Spleen (tissue), 11 donors: ENCODE data around the gene NAALADL1. TPM values are rescaled to one million over a fixed set of nuclear protein-coding genes. Genes with fewer than 3 reads are reported as not detected.

Experiments used
- DNase-seq: peaks from one replicate; pipeline ENCODE4 v3.0.0-alpha.2; 2020
- H3K27ac ChIP-seq, 8 donors: fragments of 200-600 bp; sonication (generic) in 7 of 8; 1 replicate in 4 of 8; 2 replicates in 4 of 8; pipeline versions ENCODE4 v1.5.0 to v1.8.0; 2016 to 2021; ENCODE audit warnings: inconsistent platforms in 4 of 8, mild to moderate bottlenecking in 4 of 8, moderate library complexity in 1 of 8
- H3K27me3 ChIP-seq, 7 donors: fragments of 200-600 bp; sonication (generic) in 6 of 7; replicated peaks in 1 of 7; 1 replicate in 4 of 7; 2 replicates in 3 of 7; pipeline versions ENCODE4 v1.5.0 to v1.8.0; 2016 to 2021; ENCODE audit warnings: inconsistent platforms in 3 of 7, mild to moderate bottlenecking in 1 of 7
- H3K36me3 ChIP-seq, 6 donors: fragments of 200-600 bp; sonication (generic) in 5 of 6; 1 replicate in 4 of 6; 2 replicates in 2 of 6; pipeline versions ENCODE4 v1.5.0 to v1.8.0; 2016 to 2021; ENCODE audit warnings: inconsistent platforms in 2 of 6
- H3K4me1 ChIP-seq, 6 donors: fragments of 200-600 bp; sonication (generic) in 5 of 6; 1 replicate in 3 of 6; 2 replicates in 3 of 6; pipeline versions ENCODE4 v1.5.0 to v1.8.0; 2016 to 2021; ENCODE audit warnings: inconsistent platforms in 3 of 6
- H3K4me3 ChIP-seq, 8 donors: fragments of 200-600 bp; sonication (generic) in 7 of 8; 1 replicate in 4 of 8; 2 replicates in 4 of 8; pipeline versions ENCODE4 v1.5.0 to v1.8.0; 2016 to 2021; ENCODE audit warnings: inconsistent platforms in 4 of 8, mild to moderate bottlenecking in 4 of 8, moderate library complexity in 2 of 8
- H3K9me3 ChIP-seq, 8 donors: fragments of 200-600 bp; sonication (generic) in 7 of 8; 1 replicate in 4 of 8; 2 replicates in 4 of 8; pipeline versions ENCODE4 v1.5.0 to v1.8.0; 2016 to 2021; ENCODE audit warnings: inconsistent platforms in 4 of 8
- POLR2A ChIP-seq, 3 donors: fragments of 450-650 bp; IDR thresholded peaks; one replicate each; pipeline ENCODE4 v1.5.1; 2017; ENCODE audit warnings: antibody characterized with exemption in 3 of 3, mild to moderate bottlenecking in 1 of 3
- POLR2AphosphoS5 ChIP-seq, 3 donors: sonication (generic); formaldehyde crosslinking; IDR thresholded peaks; one replicate each; pipeline ENCODE4 v1.5.1; 2017; ENCODE audit warnings: antibody characterized with exemption in 3 of 3
- WGBS, 5 donors: extraction: QIAGEN DNeasy Blood & Tissue Kit in 3 of 5; methylation state at CpG; one replicate each; pipeline versions ENCODE4 v1.1.5 to v1.1.7; 2013 to 2018; 5-methylcytosine and 5-hydroxymethylcytosine counted together
- intact Hi-C: fragments of 100-400 bp; cut with DNase I; formaldehyde crosslinking; loops from one replicate; pipeline ENCODE4 v1.15.0; 2023; ENCODE audit warnings: low total_unique reads
- polyA plus RNA-seq, 3 donors: library from polyadenylated mRNA; stranded (reverse); fragments of 200-250 nt; gene quantifications; one replicate each; pipeline ENCODE4 v1.2.1, GENCODE V29; 2013
- total RNA-seq, 7 donors: library from RNA; depleted of rRNA in 3 of 7; stranded (reverse); fragments of >200 nt in 3 of 7; fragmentation: NEBNext Ultra II Directional in 4 of 7; extraction: Animal tissue kit (Norgen Biotek cat#: 25700) in 4 of 7; gene quantifications; one replicate each; pipeline versions ENCODE4 v1.1.0 to v1.2.1, GENCODE V29; 2016 to 2021
- TF ChIP-seq, protein P1 (sequence below), 11 experiments: fragments of 200-600 bp in 7 of 11; fragments of 450-650 bp in 4 of 11; sonication (generic) in 4 of 11; IDR thresholded peaks in 8 of 11; conservative IDR thresholded peaks in 3 of 11; 1 replicate in 7 of 11; 2 replicates in 4 of 11; pipeline versions ENCODE4 v1.4.0 to v1.8.0; 2016 to 2021; ENCODE audit warnings: antibody characterized with exemption in 11 of 11, inconsistent platforms in 4 of 11, mild to moderate bottlenecking in 1 of 11
- donor health status: healthy with polysubstance abuse.
- donor health status: DM: no; HTN: no; CAD: no; lungs with moderate emphysema.
- donor health status: DM: no; HTN: no; CAD: no.
- donor health status: Bipolar disorder and iron deficiency.
- donor health status: healthy.
- donor health status: DM: no; HTN: no; CAD: no.
- donor health status: DM: yes; HTN: yes; CAD: no.

Gene NAALADL1
- total and polyA plus RNA-seq, 10 donors, result 13.0 to 45.2 (median 20.8) TPM

DNA sequence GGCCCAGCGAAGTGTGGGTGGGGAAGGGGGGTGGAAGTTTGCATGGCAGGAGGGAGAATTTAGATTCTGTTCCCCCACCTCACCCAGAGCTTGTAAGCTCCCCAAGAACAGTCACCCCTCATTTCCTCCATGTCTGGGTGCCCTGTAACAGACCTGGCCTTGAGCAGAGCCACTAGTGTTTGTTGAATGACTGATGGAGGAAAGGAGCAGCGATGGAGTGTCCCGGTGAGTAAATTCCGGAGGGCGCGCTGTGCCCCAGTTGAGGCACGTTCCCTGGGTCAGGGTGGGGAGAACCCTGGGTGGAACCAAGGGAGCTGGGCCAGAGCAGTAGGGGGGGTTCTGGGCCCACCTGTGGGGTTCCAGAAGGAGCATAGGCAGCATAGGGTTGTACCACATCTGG is 827 bp downstream of the NAALADL1 start:
- intact Hi-C loops, result no loop called here
- H3K36me3 ChIP-seq, result no peaks in the 10 kb centered on the region
- H3K4me3 ChIP-seq, result no peak overlapping the region
- no peak for TF ChIP-seq POLR2A (IDR thresholded peaks at IDR 0.05)
- no peak for TF ChIP-seq POLR2AphosphoS5 (IDR thresholded peaks at IDR 0.05)
- TF ChIP-seq, protein P1, sequence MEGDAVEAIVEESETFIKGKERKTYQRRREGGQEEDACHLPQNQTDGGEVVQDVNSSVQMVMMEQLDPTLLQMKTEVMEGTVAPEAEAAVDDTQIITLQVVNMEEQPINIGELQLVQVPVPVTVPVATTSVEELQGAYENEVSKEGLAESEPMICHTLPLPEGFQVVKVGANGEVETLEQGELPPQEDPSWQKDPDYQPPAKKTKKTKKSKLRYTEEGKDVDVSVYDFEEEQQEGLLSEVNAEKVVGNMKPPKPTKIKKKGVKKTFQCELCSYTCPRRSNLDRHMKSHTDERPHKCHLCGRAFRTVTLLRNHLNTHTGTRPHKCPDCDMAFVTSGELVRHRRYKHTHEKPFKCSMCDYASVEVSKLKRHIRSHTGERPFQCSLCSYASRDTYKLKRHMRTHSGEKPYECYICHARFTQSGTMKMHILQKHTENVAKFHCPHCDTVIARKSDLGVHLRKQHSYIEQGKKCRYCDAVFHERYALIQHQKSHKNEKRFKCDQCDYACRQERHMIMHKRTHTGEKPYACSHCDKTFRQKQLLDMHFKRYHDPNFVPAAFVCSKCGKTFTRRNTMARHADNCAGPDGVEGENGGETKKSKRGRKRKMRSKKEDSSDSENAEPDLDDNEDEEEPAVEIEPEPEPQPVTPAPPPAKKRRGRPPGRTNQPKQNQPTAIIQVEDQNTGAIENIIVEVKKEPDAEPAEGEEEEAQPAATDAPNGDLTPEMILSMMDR (IDR thresholded peaks at IDR 0.05 in 8 of 11, conservative IDR thresholded peaks at IDR 0.05 in 3 of 11), result no peak
- H3K4me1 ChIP-seq, result peaks cover 0 to 13% (median 6%) of the 10 kb centered on the region in 6 donors
- 87 to 95% (median 93%) methylated on average over 7 of the region's 7 CpGs for WGBS, 5 donors
- H3K27me3 ChIP-seq, result no peaks in the 10 kb centered on the region
- H3K9me3 ChIP-seq, result no peaks in the 10 kb centered on the region
- H3K27ac ChIP-seq, result no peak overlapping the region
- DNase-seq, result no peak

DNA sequence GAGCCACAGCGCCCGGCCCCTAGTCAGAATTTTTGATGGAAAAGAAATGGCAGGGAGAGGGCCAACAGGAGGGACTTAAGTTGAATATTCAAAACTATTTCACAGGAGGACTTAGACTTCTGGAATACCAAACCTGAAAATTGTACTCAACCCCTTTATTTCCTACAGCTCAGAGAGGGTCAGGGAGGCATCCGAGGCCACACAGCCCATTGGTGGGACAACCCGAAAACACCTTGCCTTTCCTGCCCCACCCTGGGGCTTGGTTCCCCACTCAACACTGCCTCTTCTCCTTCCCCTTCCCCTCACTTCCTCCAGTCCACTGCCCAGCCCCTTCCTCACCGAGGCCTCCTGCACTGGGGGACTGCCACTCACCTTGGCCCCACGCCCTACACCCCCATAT is 1.4 kb downstream of the NAALADL1 start:
- WGBS, 5 donors, result 87 to 92% (median 88%) methylated on average over 6 of the region's 6 CpGs
- Histone ChIP-seq H3K36me3 (no peaks in the 10 kb centered on the region), H3K9me3 (no peaks in the 10 kb centered on the region), H3K4me1 (peaks cover 0 to 13% (median 6%) of the 10 kb centered on the region in 6 donors), H3K4me3 (no peak overlapping the region), H3K27ac (no peak overlapping the region), H3K27me3 (no peaks in the 10 kb centered on the region)
- TF ChIP-seq, protein P1 (IDR thresholded peaks at IDR 0.05 in 8 of 11, conservative IDR thresholded peaks at IDR 0.05 in 3 of 11), result no peak
- TF ChIP-seq POLR2A (IDR thresholded peaks at IDR 0.05) (no peak), POLR2AphosphoS5 (IDR thresholded peaks at IDR 0.05) (no peak)
- intact Hi-C loops, result no loop called here
- DNase-seq, result no peak

- no peak for TF ChIP-seq POLR2AphosphoS5 (IDR thresholded peaks at IDR 0.05)
- TF ChIP-seq, protein P1 (IDR thresholded peaks at IDR 0.05 in 8 of 11, conservative IDR thresholded peaks at IDR 0.05 in 3 of 11), result no peak
- TF ChIP-seq POLR2A (IDR thresholded peaks at IDR 0.05), result no peak
- intact Hi-C loops, result no loop called here
- Histone ChIP-seq H3K4me3 (no peak overlapping the region), H3K36me3 (no peaks in the 10 kb centered on the region), H3K27me3 (no peaks in the 10 kb centered on the region), H3K9me3 (no peaks in the 10 kb centered on the region), H3K4me1 (peaks cover 0 to 13% (median 6%) of the 10 kb centered on the region in 6 donors), H3K27ac (no peak overlapping the region)
- DNase-seq, result no peak
- 73 to 82% (median 77%) methylated on average over 1 of the region's 1 CpG for WGBS, 5 donors
Observed at GRCh38 chr11:65055538-65055937, 2.8 kb downstream of the NAALADL1 start.

DNA sequence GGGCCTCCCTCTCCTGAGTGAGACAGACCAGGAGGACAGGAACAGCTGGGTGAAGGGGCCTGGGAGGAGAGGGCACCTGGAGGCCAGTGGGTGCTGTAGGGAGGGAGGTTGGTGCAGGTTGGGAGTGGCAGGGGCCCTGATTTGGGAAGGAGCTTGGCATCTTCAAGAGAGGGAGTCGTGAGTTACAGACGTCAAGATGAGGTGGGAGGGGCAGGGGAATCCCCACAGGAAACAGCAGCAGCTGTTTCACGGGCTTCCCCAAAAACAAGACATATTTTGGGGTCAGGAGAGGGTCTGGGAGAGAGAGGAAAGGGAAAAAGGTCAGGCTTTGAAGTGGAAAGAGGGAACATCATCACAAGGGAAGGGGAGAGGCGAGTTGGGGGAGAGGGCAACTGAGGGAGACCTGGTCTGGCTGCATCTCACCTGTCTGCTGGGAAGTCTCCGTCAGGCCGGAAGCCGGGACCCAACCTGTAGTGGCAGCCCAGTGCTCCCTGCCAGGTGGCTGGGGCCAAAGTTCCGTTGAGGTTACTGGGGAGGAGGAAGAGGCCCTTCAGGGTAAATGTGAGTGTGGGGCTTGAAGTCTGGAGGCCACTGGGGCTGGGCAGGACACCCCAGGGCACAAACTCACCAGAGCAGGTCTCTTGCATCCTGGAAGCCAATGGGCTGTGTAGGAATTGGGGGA is 4.4 kb downstream of the NAALADL1 start:
- WGBS, 5 donors, result 8 to 25% (median 17%) methylated on average over 8 of the region's 8 CpGs

More for the DNA sequence above, 4.4 kb downstream of the NAALADL1 start:
- DNase-seq, result no peak
- Histone ChIP-seq H3K4me3 (no peak overlapping the region), H3K27ac (no peak overlapping the region), H3K27me3 (no peaks in the 10 kb centered on the region), H3K36me3 (no peaks in the 10 kb centered on the region), H3K9me3 (no peaks in the 10 kb centered on the region), H3K4me1 (peaks cover 0 to 13% (median 6%) of the 10 kb centered on the region in 6 donors)
- TF ChIP-seq, protein P1 (IDR thresholded peaks at IDR 0.05 in 8 of 11, conservative IDR thresholded peaks at IDR 0.05 in 3 of 11), result no peak
- TF ChIP-seq POLR2A (IDR thresholded peaks at IDR 0.05) (no peak), POLR2AphosphoS5 (IDR thresholded peaks at IDR 0.05) (no peak)
- intact Hi-C loops, result no loop called here
